HEK293 (cell line): ENCODE measurements around the gene ZIK1.
A peak's percentile ranks its signal among the peaks of the same experiment; 100 is the strongest.

Source experiments
- BCL6B ChIP-seq: fragments of 450-650 bp; formaldehyde crosslinking; IDR thresholded peaks from 2 replicates; pipeline ENCODE4 v1.5.1; 2017; ENCODE audit warnings: missing biosample characterization, missing genetic modification characterization
- HOXC10 ChIP-seq: sonication (generic); formaldehyde crosslinking; IDR thresholded peaks from 2 replicates; pipeline ENCODE4 v1.8.1; 2023; ENCODE audit warnings: mild to moderate bottlenecking, missing genetic modification reagents
- IKZF3 ChIP-seq: fragments of 450-650 bp; IDR thresholded peaks from 2 replicates; pipeline ENCODE4 v1.5.0; 2018; ENCODE audit warnings: missing biosample characterization, mild to moderate bottlenecking, missing genetic modification characterization, moderate library complexity
- KLF10 ChIP-seq: fragments of 450-650 bp; IDR thresholded peaks from 2 replicates; pipeline ENCODE4 v1.5.1; 2018; ENCODE audit warnings: missing biosample characterization, mild to moderate bottlenecking, missing genetic modification characterization
- KLF8 ChIP-seq: fragments of 450-650 bp; formaldehyde crosslinking; IDR thresholded peaks from 2 replicates; pipeline ENCODE4 v1.5.1; 2016; ENCODE audit warnings: missing biosample characterization, missing genetic modification characterization
- REPIN1 ChIP-seq: fragments of 450-650 bp; formaldehyde crosslinking; IDR thresholded peaks from 2 replicates; pipeline ENCODE4 v1.5.1; 2017; ENCODE audit warnings: missing biosample characterization, missing genetic modification characterization, low read depth
- SCRT1 ChIP-seq: fragments of 450-650 bp; formaldehyde crosslinking; IDR thresholded peaks from 2 replicates; pipeline ENCODE4 v1.5.1; 2016; ENCODE audit warnings: missing biosample characterization, missing genetic modification characterization, borderline replicate concordance
- SCRT2 ChIP-seq: fragments of 450-650 bp; formaldehyde crosslinking; IDR thresholded peaks from 2 replicates; pipeline ENCODE4 v1.5.1; 2016; ENCODE audit warnings: missing biosample characterization, missing genetic modification characterization
- SP2 ChIP-seq: fragments of 450-650 bp; formaldehyde crosslinking; IDR thresholded peaks from 2 replicates; pipeline ENCODE4 v1.5.1; 2016; ENCODE audit warnings: missing biosample characterization, missing genetic modification characterization
- WT1 ChIP-seq: fragments of 450-650 bp; formaldehyde crosslinking; IDR thresholded peaks from 2 replicates; pipeline ENCODE4 v1.5.1; 2016; ENCODE audit warnings: missing biosample characterization, missing genetic modification characterization
- ZBTB17 ChIP-seq: fragments of 450-650 bp; formaldehyde crosslinking; IDR thresholded peaks from 2 replicates; pipeline ENCODE4 v1.5.1; 2016; ENCODE audit warnings: missing biosample characterization, missing genetic modification characterization
- ZBTB21 ChIP-seq: fragments of 450-650 bp; formaldehyde crosslinking; IDR thresholded peaks from 2 replicates; pipeline ENCODE4 v1.5.1; 2017; ENCODE audit warnings: missing biosample characterization, missing genetic modification characterization
- ZBTB26 ChIP-seq: fragments of 450-650 bp; formaldehyde crosslinking; optimal IDR thresholded peaks from 2 replicates; pipeline ENCODE3; 2016; ENCODE audit warnings: missing biosample characterization, mild to moderate bottlenecking, missing genetic modification characterization
- ZBTB6 ChIP-seq: fragments of 450-650 bp; formaldehyde crosslinking; IDR thresholded peaks from 2 replicates; pipeline ENCODE4 v1.5.1; 2017; ENCODE audit warnings: missing biosample characterization, missing genetic modification characterization
- ZBTB8A ChIP-seq: fragments of 450-650 bp; formaldehyde crosslinking; IDR thresholded peaks from 2 replicates; pipeline ENCODE4 v1.5.1; 2016; ENCODE audit warnings: missing biosample characterization, missing genetic modification characterization
- ZNF114 ChIP-seq: fragments of 450-650 bp; formaldehyde crosslinking; IDR thresholded peaks from 2 replicates; pipeline ENCODE4 v1.5.0; 2017; ENCODE audit warnings: missing biosample characterization, missing genetic modification characterization
- ZNF140 ChIP-seq: fragments of 450-650 bp; formaldehyde crosslinking; IDR thresholded peaks from 2 replicates; pipeline ENCODE4 v1.5.1; 2016; ENCODE audit warnings: missing biosample characterization, missing genetic modification characterization
- ZNF214 ChIP-seq: fragments of 450-650 bp; formaldehyde crosslinking; IDR thresholded peaks from 2 replicates; pipeline ENCODE4 v1.5.1; 2017; ENCODE audit warnings: missing biosample characterization, mild to moderate bottlenecking, missing genetic modification characterization, borderline replicate concordance
- ZNF324 ChIP-seq: fragments of 450-650 bp; formaldehyde crosslinking; IDR thresholded peaks from 2 replicates; pipeline ENCODE4 v1.5.1; 2016; ENCODE audit warnings: missing biosample characterization, missing genetic modification characterization
- ZNF350 ChIP-seq: fragments of 450-650 bp; formaldehyde crosslinking; IDR thresholded peaks from 2 replicates; pipeline ENCODE4 v1.5.0; 2017; ENCODE audit warnings: missing biosample characterization, mild to moderate bottlenecking, missing genetic modification characterization
- ZNF354C ChIP-seq: fragments of 450-650 bp; formaldehyde crosslinking; IDR thresholded peaks from 2 replicates; pipeline ENCODE4 v1.5.1; 2016; ENCODE audit warnings: missing biosample characterization, missing genetic modification characterization, low read depth, borderline replicate concordance
- ZNF391 ChIP-seq: fragments of 450-650 bp; formaldehyde crosslinking; IDR thresholded peaks from 2 replicates; pipeline ENCODE4 v1.5.1; 2016; ENCODE audit warnings: low read depth, missing biosample characterization, missing genetic modification characterization, borderline replicate concordance
- ZNF416 ChIP-seq: fragments of 450-650 bp; formaldehyde crosslinking; IDR thresholded peaks from 2 replicates; pipeline ENCODE4 v1.5.1; 2016; ENCODE audit warnings: missing biosample characterization, missing genetic modification characterization
- ZNF501 ChIP-seq: fragments of 450-650 bp; formaldehyde crosslinking; IDR thresholded peaks from 2 replicates; pipeline ENCODE4 v1.5.1; 2016; ENCODE audit warnings: missing biosample characterization, missing genetic modification characterization
- ZNF513 ChIP-seq: fragments of 450-650 bp; IDR thresholded peaks from 2 replicates; pipeline ENCODE4 v1.5.1; 2018; ENCODE audit warnings: missing biosample characterization, missing genetic modification characterization
- ZNF521 ChIP-seq: fragments of 450-650 bp; formaldehyde crosslinking; IDR thresholded peaks from 2 replicates; pipeline ENCODE4 v1.5.1; 2017; ENCODE audit warnings: missing biosample characterization, mild to moderate bottlenecking, missing genetic modification characterization
- ZNF558 ChIP-seq: fragments of 450-650 bp; formaldehyde crosslinking; IDR thresholded peaks from 2 replicates; pipeline ENCODE4 v1.5.1; 2016; ENCODE audit warnings: missing biosample characterization, missing genetic modification characterization
- ZNF561 ChIP-seq: fragments of 450-650 bp; IDR thresholded peaks from 2 replicates; pipeline ENCODE4 v1.5.1; 2018; ENCODE audit warnings: missing biosample characterization, missing genetic modification characterization, borderline replicate concordance
- ZNF580 ChIP-seq: fragments of 450-650 bp; formaldehyde crosslinking; IDR thresholded peaks from 2 replicates; pipeline ENCODE4 v1.5.1; 2016; ENCODE audit warnings: missing biosample characterization, missing genetic modification characterization
- ZNF623 ChIP-seq: fragments of 450-650 bp; formaldehyde crosslinking; IDR thresholded peaks from 2 replicates; pipeline ENCODE4 v1.5.1; 2016; ENCODE audit warnings: missing biosample characterization, missing genetic modification characterization
- ZNF701 ChIP-seq: fragments of 450-650 bp; formaldehyde crosslinking; IDR thresholded peaks from 2 replicates; pipeline ENCODE4 v1.5.1; 2016; ENCODE audit warnings: missing biosample characterization, missing genetic modification characterization
- ZNF830 ChIP-seq: fragments of 450-650 bp; IDR thresholded peaks from 2 replicates; pipeline ENCODE4 v1.5.0; 2018; ENCODE audit warnings: missing biosample characterization, missing genetic modification characterization, low read depth, mild to moderate bottlenecking, moderate library complexity

Gene ZIK1

GRCh38 chr19:57599761-57600383 is 15.9 kb downstream of the ZIK1 start, which contains the start of gene ZNF530 (continued):
- TF ChIP-seq ZNF350 (tag by site-specific recombination) (peak; percentile 67; the same call in 1 of the 2 replicates), ZNF521 (tag by site-specific recombination) (no peak), SCRT1 (tag by site-specific recombination) (peak; percentile 60; the same call in 1 of the 2 replicates), ZNF324 (tag by site-specific recombination) (no peak), ZNF623 (no peak), ZNF391 (0 out of 2 replicates have a peak, but pooled peaks have one; percentile 50), KLF8 (tag by site-specific recombination) (peak; percentile 70; the same call in 1 of the 2 replicates), BCL6B (tag by site-specific recombination) (0 out of 2 replicates have a peak, but pooled peaks have one; percentile 21), ZBTB8A (tag by site-specific recombination) (peak; percentile 43; the same call in 1 of the 2 replicates), ZNF140 (tag by site-specific recombination) (no peak), ZNF580 (tag by site-specific recombination) (peak; percentile 64), ZBTB26 (tag by site-specific recombination) (peak; percentile 48), ZNF501 (tag by site-specific recombination) (no peak), ZNF561 (tag by site-specific recombination) (peak; percentile 23; the same call in 1 of the 2 replicates), SCRT2 (peak; percentile 98), SP2 (tag by site-specific recombination) (peak; percentile 78), ZBTB21 (tag by site-specific recombination) (0 out of 2 replicates have a peak, but pooled peaks have one; percentile 36), ZBTB6 (tag by site-specific recombination) (no peak), ZNF701 (tag by site-specific recombination) (no peak), REPIN1 (tag by site-specific recombination) (no peak), ZNF830 (tag by site-specific recombination) (peak; percentile 34; the same call in 1 of the 2 replicates), ZNF214 (no peak; the same call in 1 of the 2 replicates), ZNF354C (tag by site-specific recombination) (no peak), KLF10 (tag by site-specific recombination) (0 out of 2 replicates have a peak, but pooled peaks have one; percentile 50), IKZF3 (tag by site-specific recombination) (no peak), ZBTB17 (peak; percentile 55), WT1 (tag by site-specific recombination) (peak; percentile 52; the same call in 1 of the 2 replicates), HOXC10 (CRISPR knock-in tag) (peak; percentile 72), ZNF416 (tag by site-specific recombination) (no peak), ZNF114 (tag by site-specific recombination) (no peak), ZNF513 (no peak), ZNF558 (tag by site-specific recombination) (no peak)
